Sigmoid colon (tissue), 7 donors: ENCODE results near the gene LAPTM5. TPM values are rescaled to one million over a fixed set of nuclear protein-coding genes. Genes with fewer than 3 reads are reported as not detected.

ENCODE experiments used
- DNase-seq: peaks from one replicate; pipeline ENCODE4 v3.0.0-alpha.2; 2019
- H3K27ac ChIP-seq, 4 donors: fragments of 200-600 bp; sonication (generic); one replicate each; pipeline ENCODE4 v1.5.1; 2016 to 2019; ENCODE audit warnings: mild to moderate bottlenecking in 1 of 4
- H3K27me3 ChIP-seq, 3 donors: fragments of 200-600 bp; sonication (generic); one replicate each; pipeline ENCODE4 v1.5.1; 2019; ENCODE audit warnings: mild to moderate bottlenecking in 1 of 3
- H3K36me3 ChIP-seq, 4 donors: fragments of 200-600 bp; sonication (generic); one replicate each; pipeline ENCODE4 v1.5.1; 2016 to 2019
- H3K4me1 ChIP-seq, 4 donors: fragments of 200-600 bp; sonication (generic); one replicate each; pipeline ENCODE4 v1.5.1; 2017 to 2019
- H3K4me3 ChIP-seq, 4 donors: fragments of 200-600 bp; sonication (generic); one replicate each; pipeline ENCODE4 v1.5.1; 2017 to 2019; ENCODE audit warnings: mild to moderate bottlenecking in 2 of 4, moderate library complexity in 1 of 4
- H3K9me3 ChIP-seq, 4 donors: fragments of 200-600 bp in 3 of 4; sonication (generic) in 3 of 4; one replicate each; pipeline versions ENCODE4 v1.5.1 to v1.6.1; 2013 to 2019
- EP300 ChIP-seq, 4 donors: sonication (generic); formaldehyde crosslinking; IDR thresholded peaks; one replicate each; pipeline ENCODE4 v1.6.1; 2017; ENCODE audit warnings: antibody characterized with exemption in 4 of 4
- POLR2A ChIP-seq, 2 donors: fragments of 450-650 bp; IDR thresholded peaks; one replicate each; pipeline ENCODE4 v1.6.1; 2016; ENCODE audit warnings: antibody characterized with exemption in 2 of 2, mild to moderate bottlenecking in 2 of 2, moderate library complexity in 2 of 2
- POLR2AphosphoS5 ChIP-seq, 4 donors: sonication (generic); formaldehyde crosslinking; IDR thresholded peaks; one replicate each; pipeline ENCODE4 v1.6.1; 2017; ENCODE audit warnings: antibody characterized with exemption in 4 of 4
- WGBS, 2 donors: extraction: QIAGEN DNeasy Blood & Tissue Kit; methylation state at CpG; one replicate each; pipeline ENCODE4 v1.1.7; 2013; 5-methylcytosine and 5-hydroxymethylcytosine counted together
- intact Hi-C: fragments of 100-400 bp; cut with DNase I; formaldehyde crosslinking; loops from one replicate; pipeline ENCODE4 v1.15.1; 2023
- polyA plus RNA-seq, 3 donors: library from polyadenylated mRNA; stranded (reverse); fragments of 200-250 nt; gene quantifications; one replicate each; pipeline ENCODE4 v1.2.3, GENCODE V29; 2013
- total RNA-seq, 4 donors: library from RNA; depleted of rRNA; stranded (reverse); fragments of >200 nt; gene quantifications; one replicate each; pipeline ENCODE4 v1.1.0, GENCODE V29; 2016
- TF ChIP-seq, protein P1 (sequence below), 4 experiments: fragments of 450-650 bp in 3 of 4; fragments of 200-600 bp in 1 of 4; IDR thresholded peaks; one replicate each; pipeline ENCODE4 v1.5.1; 2016 to 2019; ENCODE audit warnings: antibody characterized with exemption in 4 of 4, mild to moderate bottlenecking in 3 of 4, moderate library complexity in 2 of 4
- donor health status: healthy with polysubstance abuse.
- donor health status: Bipolar disorder and iron deficiency.
- donor health status: healthy.

The LAPTM5 gene
- total and polyA plus RNA-seq, 7 donors: 30.2 to 219 (median 47.4) TPM

DNA sequence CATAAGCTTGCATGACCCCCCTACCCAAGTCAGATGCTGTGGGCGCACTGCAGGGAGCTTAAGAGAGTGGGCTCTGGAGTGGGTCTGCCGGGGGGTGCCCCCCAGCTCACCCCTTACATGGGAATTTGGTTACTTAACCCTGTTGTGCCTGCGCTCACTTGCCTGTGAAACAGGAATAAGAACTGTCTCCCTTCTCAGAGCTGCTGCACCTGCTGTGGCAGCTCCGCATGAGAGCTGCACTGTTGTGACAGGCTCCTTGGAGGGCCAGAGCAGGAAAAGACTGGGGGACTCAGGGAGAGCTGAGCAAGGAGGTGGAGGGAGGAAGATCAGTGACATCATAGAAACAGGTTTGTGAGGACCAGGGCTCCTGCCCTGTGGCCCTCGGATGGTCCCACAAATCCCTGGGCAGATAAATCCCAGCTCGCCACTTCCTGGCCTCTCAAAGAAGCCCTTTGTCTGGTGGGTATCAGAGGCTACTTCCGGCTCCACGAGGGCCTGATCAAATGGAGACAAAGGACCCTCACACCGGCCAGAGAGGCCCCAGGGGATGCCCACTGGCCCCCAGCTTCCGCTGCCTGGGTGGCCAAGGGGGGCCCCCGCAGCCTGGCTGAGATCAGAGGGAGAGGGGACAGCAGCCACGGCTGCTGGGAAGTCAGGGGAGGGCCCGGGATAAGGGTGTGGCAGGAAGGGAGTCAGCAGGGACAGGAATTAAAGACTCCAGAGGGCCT, 28.9 kb upstream of the LAPTM5 start:
- intact Hi-C loops: no loop called here
- 54 to 67% methylated on average over 13 of the region's 13 CpGs for WGBS, 2 donors
- Histone ChIP-seq H3K4me1 (peaks cover 0 to 7% (median 0%) of the 10 kb centered on the region in 4 donors), H3K9me3 (no peaks in the 10 kb centered on the region), H3K4me3 (no peak overlapping the region), H3K27ac (peak overlapping the region in 2 of 4 donors; percentile 7 to 31), H3K36me3 (no peaks in the 10 kb centered on the region), H3K27me3 (no peaks in the 10 kb centered on the region)
- TF ChIP-seq, protein P1, sequence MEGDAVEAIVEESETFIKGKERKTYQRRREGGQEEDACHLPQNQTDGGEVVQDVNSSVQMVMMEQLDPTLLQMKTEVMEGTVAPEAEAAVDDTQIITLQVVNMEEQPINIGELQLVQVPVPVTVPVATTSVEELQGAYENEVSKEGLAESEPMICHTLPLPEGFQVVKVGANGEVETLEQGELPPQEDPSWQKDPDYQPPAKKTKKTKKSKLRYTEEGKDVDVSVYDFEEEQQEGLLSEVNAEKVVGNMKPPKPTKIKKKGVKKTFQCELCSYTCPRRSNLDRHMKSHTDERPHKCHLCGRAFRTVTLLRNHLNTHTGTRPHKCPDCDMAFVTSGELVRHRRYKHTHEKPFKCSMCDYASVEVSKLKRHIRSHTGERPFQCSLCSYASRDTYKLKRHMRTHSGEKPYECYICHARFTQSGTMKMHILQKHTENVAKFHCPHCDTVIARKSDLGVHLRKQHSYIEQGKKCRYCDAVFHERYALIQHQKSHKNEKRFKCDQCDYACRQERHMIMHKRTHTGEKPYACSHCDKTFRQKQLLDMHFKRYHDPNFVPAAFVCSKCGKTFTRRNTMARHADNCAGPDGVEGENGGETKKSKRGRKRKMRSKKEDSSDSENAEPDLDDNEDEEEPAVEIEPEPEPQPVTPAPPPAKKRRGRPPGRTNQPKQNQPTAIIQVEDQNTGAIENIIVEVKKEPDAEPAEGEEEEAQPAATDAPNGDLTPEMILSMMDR (IDR thresholded peaks at IDR 0.05): no peak
- no peak for TF ChIP-seq EP300 (IDR thresholded peaks at IDR 0.05)
- TF ChIP-seq POLR2AphosphoS5 (IDR thresholded peaks at IDR 0.05): no peak
- TF ChIP-seq POLR2A (IDR thresholded peaks at IDR 0.05): no peak
- DNase-seq: no peak

DNA sequence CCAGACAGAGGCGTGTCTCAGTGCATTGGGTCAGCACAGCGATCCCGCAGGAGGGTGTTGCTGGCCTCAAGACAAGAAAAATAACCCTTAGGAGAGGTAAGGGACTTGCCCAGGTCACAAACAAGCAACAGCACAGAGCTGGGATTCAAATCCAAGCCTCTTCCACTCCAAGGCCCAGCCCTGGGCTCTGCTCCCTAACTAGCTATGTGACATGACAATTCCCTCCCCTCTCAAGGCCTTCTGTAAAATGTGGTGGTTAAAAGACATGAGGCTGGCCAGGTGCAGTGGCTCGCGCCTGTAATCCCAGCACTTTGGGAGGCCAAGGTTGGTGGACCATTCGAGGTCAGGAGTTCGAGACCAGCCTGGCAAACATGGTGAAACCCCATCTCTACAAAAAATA, 28.1 kb upstream of the LAPTM5 start:
- H3K27me3 ChIP-seq: no peaks in the 10 kb centered on the region
- H3K36me3 ChIP-seq: no peaks in the 10 kb centered on the region
- 76 to 90% methylated on average over 7 of the region's 7 CpGs for WGBS, 2 donors
- no peaks in the 10 kb centered on the region for H3K9me3 ChIP-seq
- no peak for DNase-seq
- TF ChIP-seq POLR2AphosphoS5 (IDR thresholded peaks at IDR 0.05) (no peak), POLR2A (IDR thresholded peaks at IDR 0.05) (no peak), EP300 (IDR thresholded peaks at IDR 0.05) (no peak)
- TF ChIP-seq, protein P1 (IDR thresholded peaks at IDR 0.05): no peak
- H3K27ac ChIP-seq: no peak overlapping the region
- H3K4me3 ChIP-seq: no peak overlapping the region
- intact Hi-C loops: no loop called here
- H3K4me1 ChIP-seq: peaks cover 0 to 7% (median 0%) of the 10 kb centered on the region in 4 donors

DNA sequence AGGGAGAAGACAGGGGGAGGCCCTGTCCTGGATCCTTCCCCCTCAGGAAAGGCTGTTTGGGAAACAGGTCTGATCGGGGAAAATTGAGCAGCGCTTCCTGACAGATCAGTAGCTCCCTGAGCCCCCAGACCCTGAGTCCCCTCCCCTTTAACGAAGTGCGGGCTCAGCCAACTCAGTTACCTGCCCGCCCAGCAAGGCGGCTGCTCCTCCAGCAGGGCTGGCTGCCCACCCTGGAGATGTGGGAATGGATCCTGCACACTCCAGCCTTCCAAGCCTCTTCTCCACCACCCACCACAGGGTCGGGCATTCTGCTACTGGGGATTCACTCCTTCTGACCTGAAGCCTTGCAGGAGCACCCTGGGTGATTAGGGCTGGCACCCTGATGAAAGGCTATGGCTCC, 27.6 kb upstream of the LAPTM5 start:
- WGBS, 2 donors: 94 to 96% methylated on average over 7 of the region's 7 CpGs
- no peaks in the 10 kb centered on the region for H3K9me3 ChIP-seq
- no peak overlapping the region for H3K27ac ChIP-seq
- no peaks in the 10 kb centered on the region for H3K36me3 ChIP-seq
- H3K27me3 ChIP-seq: no peaks in the 10 kb centered on the region
- H3K4me1 ChIP-seq: peaks cover 0 to 7% (median 0%) of the 10 kb centered on the region in 4 donors
- TF ChIP-seq EP300 (IDR thresholded peaks at IDR 0.05) (no peak), POLR2AphosphoS5 (IDR thresholded peaks at IDR 0.05) (no peak)
- TF ChIP-seq, protein P1 (IDR thresholded peaks at IDR 0.05): no peak
- intact Hi-C loops: no loop called here
- H3K4me3 ChIP-seq: no peak overlapping the region
- DNase-seq: no peak

DNA sequence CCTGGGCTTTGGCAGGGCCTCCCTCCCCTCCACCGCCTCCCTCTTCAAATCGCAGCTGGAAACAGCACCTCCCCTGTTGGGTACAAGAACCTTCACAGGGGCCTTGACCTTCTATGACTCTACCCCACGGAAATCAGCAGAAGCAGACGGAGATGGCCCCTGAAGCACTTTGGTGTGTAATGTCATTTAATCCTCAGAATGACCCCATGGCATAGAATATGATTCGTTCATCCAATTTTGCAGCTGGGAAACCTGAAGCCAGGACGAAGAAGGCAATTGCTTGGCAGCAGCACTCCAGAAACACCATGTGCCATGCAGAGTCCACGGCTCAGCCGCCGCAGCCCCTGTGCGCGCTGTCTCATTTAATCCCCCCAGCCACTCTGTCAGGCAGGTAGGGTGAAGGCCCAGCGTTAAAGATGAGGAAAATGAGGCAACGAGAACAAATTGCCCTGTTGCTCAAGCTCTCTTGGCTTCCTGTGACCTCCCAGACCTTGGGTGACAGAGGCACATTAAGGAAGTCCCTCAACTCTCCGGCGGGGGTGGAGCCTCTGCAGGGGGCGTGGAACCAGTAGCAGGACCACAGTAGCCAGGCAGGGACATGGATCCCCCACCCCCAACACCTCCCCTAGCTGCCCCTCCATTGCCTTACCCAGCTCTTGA, 25.8 kb upstream of the LAPTM5 start:
- intact Hi-C loops: loop anchor here (5.0 kb wide), 1 partner anchor 1546 kb away; the partner anchor contains the start of gene PTPRU
- peak; percentile 78 for DNase-seq
- TF ChIP-seq, protein P1 (IDR thresholded peaks at IDR 0.05): no peak
- no peak for TF ChIP-seq POLR2A (IDR thresholded peaks at IDR 0.05)
- no peak for TF ChIP-seq POLR2AphosphoS5 (IDR thresholded peaks at IDR 0.05)
- TF ChIP-seq EP300 (IDR thresholded peaks at IDR 0.05): no peak
- H3K36me3 ChIP-seq: no peaks in the 10 kb centered on the region
- peaks cover 0 to 7% (median 0%) of the 10 kb centered on the region in 4 donors for H3K4me1 ChIP-seq
- H3K27me3 ChIP-seq: no peaks in the 10 kb centered on the region
- no peak overlapping the region for H3K4me3 ChIP-seq
- peak overlapping the region in 1 of 4 donors; percentile 1 for H3K27ac ChIP-seq
- WGBS, 2 donors: 70 to 72% methylated on average over 16 of the region's 16 CpGs
- H3K9me3 ChIP-seq: no peaks in the 10 kb centered on the region
